GM23338 (cell line): ENCODE data around the gene N4BP2. TPM values are rescaled to one million over a fixed set of nuclear protein-coding genes. Genes with fewer than 3 reads are reported as not detected.
A peak's percentile ranks its signal among the peaks of the same experiment; 100 is the strongest.

Experiments used
- ATAC-seq: fragments of 200-7000 bp; cut with Tn5 transposase; 3 replicates; pipeline ENCODE4 v1.9.1; 2020
- DNase-seq: peaks from one replicate; pipeline ENCODE4 v3.0.0-alpha.2; 2015; ENCODE audit warnings: low spot score
- H2AFZ ChIP-seq: fragments of 200-600 bp; sonication (generic); 2 replicates; pipeline ENCODE4 v1.8.0; 2016; ENCODE audit warnings: antibody characterized with exemption, mild to moderate bottlenecking, moderate library complexity
- H3F3A ChIP-seq: fragments of 200-600 bp; sonication (generic); replicated peaks from 2 replicates; pipeline ENCODE4 v1.8.0; 2017; ENCODE audit warnings: antibody characterized with exemption, mixed run types, low read depth
- H3K27ac ChIP-seq: fragments of 200-600 bp; sonication (generic); 2 replicates; pipeline ENCODE4 v1.6.1; 2016; ENCODE audit warnings: low read depth
- H3K27me3 ChIP-seq: fragments of 200-600 bp; sonication (generic); 2 replicates; pipeline ENCODE4 v1.8.0; 2016; ENCODE audit warnings: mild to moderate bottlenecking, mixed run types, moderate library complexity; ENCODE audit not compliant: insufficient read depth
- H3K36me3 ChIP-seq: fragments of 200-600 bp; sonication (generic); 2 replicates; pipeline ENCODE4 v1.8.0; 2016; ENCODE audit warnings: mild to moderate bottlenecking; ENCODE audit not compliant: insufficient read depth
- H3K4me1 ChIP-seq: fragments of 200-600 bp; sonication (generic); 2 replicates; pipeline ENCODE4 v1.8.0; 2016; ENCODE audit warnings: mild to moderate bottlenecking, moderate library complexity; ENCODE audit not compliant: insufficient read depth
- H3K4me2 ChIP-seq: fragments of 200-600 bp; sonication (generic); 2 replicates; pipeline ENCODE4 v1.7.1; 2017; ENCODE audit warnings: mixed run types
- H3K4me3 ChIP-seq: fragments of 200-600 bp; sonication (generic); 2 replicates; pipeline ENCODE4 v1.6.1; 2016; ENCODE audit warnings: mixed run types
- H3K79me2 ChIP-seq: fragments of 200-600 bp; sonication (generic); replicated peaks from 2 replicates; pipeline ENCODE4 v1.8.0; 2017; ENCODE audit warnings: mild to moderate bottlenecking; ENCODE audit not compliant: insufficient read depth
- H3K9me2 ChIP-seq: fragments of 200-600 bp; sonication (generic); 2 replicates; pipeline ENCODE4 v1.8.0; 2017; ENCODE audit not compliant: insufficient read depth
- H4K20me1 ChIP-seq: fragments of 200-600 bp; sonication (generic); replicated peaks from 2 replicates; pipeline ENCODE4 v1.8.0; 2017; ENCODE audit warnings: mild to moderate bottlenecking; ENCODE audit not compliant: insufficient read depth
- H3K27ac Mint-ChIP-seq: 2 replicates; pipeline ENCODE4 v1.8.0; 2020; ENCODE audit warnings: inconsistent platforms, mild to moderate bottlenecking, moderate library complexity, mixed read lengths
- H3K27me3 Mint-ChIP-seq: 3 replicates; pipeline ENCODE4 v1.8.0; 2022; ENCODE audit warnings: low read depth, mild to moderate bottlenecking, moderate library complexity, mixed read lengths, inconsistent platforms; ENCODE audit not compliant: insufficient read depth, poor library complexity
- H3K36me3 Mint-ChIP-seq: 3 replicates; pipeline ENCODE4 v1.8.0; 2021; ENCODE audit warnings: low read depth, mild to moderate bottlenecking, inconsistent platforms, moderate library complexity, mixed read lengths
- H3K4me1 Mint-ChIP-seq: 3 replicates; pipeline ENCODE4 v1.8.0; 2020; ENCODE audit warnings: mild to moderate bottlenecking, inconsistent platforms, mixed read lengths
- H3K4me3 Mint-ChIP-seq: 3 replicates; pipeline ENCODE4 v1.8.0; 2021; ENCODE audit warnings: moderate library complexity, mild to moderate bottlenecking, inconsistent platforms, mixed read lengths
- H3K9me3 Mint-ChIP-seq: 3 replicates; pipeline ENCODE4 v1.8.0; 2020; ENCODE audit warnings: moderate library complexity, mild to moderate bottlenecking, inconsistent platforms, mixed read lengths
- CREB1 ChIP-seq: fragments of 250-450 bp; sonication (Bioruptor Pico); IDR thresholded peaks from 2 replicates; pipeline ENCODE4 v1.5.0; 2020; ENCODE audit warnings: low read depth, mild to moderate bottlenecking, moderate library complexity
- EZH2 ChIP-seq: fragments of 200-600 bp; sonication (generic); IDR thresholded peaks from one replicate; pipeline ENCODE4 v1.8.0; 2017; ENCODE audit warnings: antibody characterized with exemption, mild to moderate bottlenecking, low read depth; ENCODE audit not compliant: unreplicated experiment
- EZH2phosphoT487 ChIP-seq: fragments of 200-600 bp; sonication (generic); IDR thresholded peaks from one replicate; pipeline ENCODE4 v1.8.1; 2018; ENCODE audit warnings: antibody characterized with exemption; ENCODE audit not compliant: unreplicated experiment
- JUNB ChIP-seq: IDR thresholded peaks from one replicate; pipeline ENCODE4 v1.6.1; 2016; ENCODE audit warnings: antibody characterized with exemption; ENCODE audit not compliant: unreplicated experiment
- POLR2AphosphoS5 ChIP-seq: IDR thresholded peaks from 2 replicates; pipeline ENCODE4 v1.6.1; 2016; ENCODE audit warnings: antibody characterized with exemption, low read depth
- STAT1 ChIP-seq: IDR thresholded peaks from one replicate; pipeline ENCODE4 v1.6.1; 2016; ENCODE audit warnings: antibody characterized with exemption; ENCODE audit not compliant: unreplicated experiment
- ZNF114 ChIP-seq: fragments of 250-450 bp; sonication (Bioruptor Pico); IDR thresholded peaks from 2 replicates; pipeline ENCODE4 v1.5.0; 2020; ENCODE audit warnings: mild to moderate bottlenecking, moderate library complexity
- ZNF331 ChIP-seq: fragments of 250-450 bp; sonication (Bioruptor Pico); IDR thresholded peaks from 2 replicates; pipeline ENCODE4 v1.5.0; 2020; ENCODE audit warnings: low read depth, mild to moderate bottlenecking, moderate library complexity
- polyA plus RNA-seq: library from polyadenylated mRNA; unstranded; fragments of >200 nt; fragmentation: Nextera tagmentation; extraction: Ambion mirVana; gene quantifications from 2 replicates; pipeline ENCODE4 v1.2.1, GENCODE V29; 2016
- total RNA-seq: library from RNA; depleted of rRNA; stranded (reverse); fragments of >200 nt; shearing (Covaris generic); gene quantifications from 2 replicates; pipeline ENCODE4 v1.2.3, GENCODE V29; 2014
- TF ChIP-seq, protein P1 (sequence below): IDR thresholded peaks from one replicate; pipeline ENCODE4 v1.6.1; 2018; ENCODE audit warnings: antibody characterized with exemption; ENCODE audit not compliant: unreplicated experiment
- TF ChIP-seq, protein P2 (sequence below), 2 experiments: fragments of 200-600 bp in 1 of 2; sonication (generic) in 1 of 2; conservative IDR thresholded peaks; 2 replicates each; pipeline versions ENCODE4 v1.5.1 to v1.6.1; 2016 to 2017; ENCODE audit warnings: antibody characterized with exemption in 2 of 2, low read depth in 2 of 2, mild to moderate bottlenecking in 2 of 2, moderate library complexity in 1 of 2
- TF ChIP-seq, protein P3 (sequence below): fragments of 250-450 bp; sonication (Bioruptor Pico); IDR thresholded peaks from 2 replicates; pipeline ENCODE4 v1.5.0; 2020; ENCODE audit warnings: mild to moderate bottlenecking, moderate library complexity
- TF ChIP-seq, protein P4 (sequence below): IDR thresholded peaks from 2 replicates; pipeline ENCODE4 v1.6.1; 2016; ENCODE audit warnings: antibody characterized with exemption

N4BP2 gene
- total and polyA plus RNA-seq, 2 experiments from 2014 or later, result 25.6 to 46.3 TPM

DNA sequence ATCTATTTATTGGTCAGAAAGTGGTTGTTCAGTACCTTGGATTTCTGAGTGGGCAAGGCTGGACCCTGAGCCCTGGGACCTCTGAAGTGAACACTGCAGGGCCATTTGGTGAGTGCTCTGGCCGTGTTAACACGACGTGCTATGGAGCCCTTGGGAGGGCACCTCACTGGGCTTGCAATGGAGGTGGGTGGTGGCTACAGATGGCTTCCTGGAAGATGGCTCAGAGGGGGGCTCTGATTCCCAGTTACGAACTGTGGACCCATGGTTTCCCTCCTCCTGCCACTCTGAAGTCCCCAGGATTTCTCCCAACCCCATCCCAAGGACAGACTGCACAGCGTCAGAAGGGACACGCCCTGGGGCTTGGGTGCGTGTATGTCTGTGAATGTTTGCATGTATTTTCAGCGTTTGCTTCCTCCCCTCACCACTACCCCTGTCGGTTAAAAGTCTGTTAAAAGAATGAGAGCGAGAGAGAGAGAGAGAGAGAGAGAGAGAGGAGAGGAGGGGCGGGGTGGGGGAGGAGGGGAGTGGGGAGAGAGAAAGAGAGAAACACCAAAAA lies 136.4 kb downstream of the N4BP2 start (continued):
- TF ChIP-seq, protein P1, sequence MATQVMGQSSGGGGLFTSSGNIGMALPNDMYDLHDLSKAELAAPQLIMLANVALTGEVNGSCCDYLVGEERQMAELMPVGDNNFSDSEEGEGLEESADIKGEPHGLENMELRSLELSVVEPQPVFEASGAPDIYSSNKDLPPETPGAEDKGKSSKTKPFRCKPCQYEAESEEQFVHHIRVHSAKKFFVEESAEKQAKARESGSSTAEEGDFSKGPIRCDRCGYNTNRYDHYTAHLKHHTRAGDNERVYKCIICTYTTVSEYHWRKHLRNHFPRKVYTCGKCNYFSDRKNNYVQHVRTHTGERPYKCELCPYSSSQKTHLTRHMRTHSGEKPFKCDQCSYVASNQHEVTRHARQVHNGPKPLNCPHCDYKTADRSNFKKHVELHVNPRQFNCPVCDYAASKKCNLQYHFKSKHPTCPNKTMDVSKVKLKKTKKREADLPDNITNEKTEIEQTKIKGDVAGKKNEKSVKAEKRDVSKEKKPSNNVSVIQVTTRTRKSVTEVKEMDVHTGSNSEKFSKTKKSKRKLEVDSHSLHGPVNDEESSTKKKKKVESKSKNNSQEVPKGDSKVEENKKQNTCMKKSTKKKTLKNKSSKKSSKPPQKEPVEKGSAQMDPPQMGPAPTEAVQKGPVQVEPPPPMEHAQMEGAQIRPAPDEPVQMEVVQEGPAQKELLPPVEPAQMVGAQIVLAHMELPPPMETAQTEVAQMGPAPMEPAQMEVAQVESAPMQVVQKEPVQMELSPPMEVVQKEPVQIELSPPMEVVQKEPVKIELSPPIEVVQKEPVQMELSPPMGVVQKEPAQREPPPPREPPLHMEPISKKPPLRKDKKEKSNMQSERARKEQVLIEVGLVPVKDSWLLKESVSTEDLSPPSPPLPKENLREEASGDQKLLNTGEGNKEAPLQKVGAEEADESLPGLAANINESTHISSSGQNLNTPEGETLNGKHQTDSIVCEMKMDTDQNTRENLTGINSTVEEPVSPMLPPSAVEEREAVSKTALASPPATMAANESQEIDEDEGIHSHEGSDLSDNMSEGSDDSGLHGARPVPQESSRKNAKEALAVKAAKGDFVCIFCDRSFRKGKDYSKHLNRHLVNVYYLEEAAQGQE, result no peak
- TF ChIP-seq, protein P2, sequence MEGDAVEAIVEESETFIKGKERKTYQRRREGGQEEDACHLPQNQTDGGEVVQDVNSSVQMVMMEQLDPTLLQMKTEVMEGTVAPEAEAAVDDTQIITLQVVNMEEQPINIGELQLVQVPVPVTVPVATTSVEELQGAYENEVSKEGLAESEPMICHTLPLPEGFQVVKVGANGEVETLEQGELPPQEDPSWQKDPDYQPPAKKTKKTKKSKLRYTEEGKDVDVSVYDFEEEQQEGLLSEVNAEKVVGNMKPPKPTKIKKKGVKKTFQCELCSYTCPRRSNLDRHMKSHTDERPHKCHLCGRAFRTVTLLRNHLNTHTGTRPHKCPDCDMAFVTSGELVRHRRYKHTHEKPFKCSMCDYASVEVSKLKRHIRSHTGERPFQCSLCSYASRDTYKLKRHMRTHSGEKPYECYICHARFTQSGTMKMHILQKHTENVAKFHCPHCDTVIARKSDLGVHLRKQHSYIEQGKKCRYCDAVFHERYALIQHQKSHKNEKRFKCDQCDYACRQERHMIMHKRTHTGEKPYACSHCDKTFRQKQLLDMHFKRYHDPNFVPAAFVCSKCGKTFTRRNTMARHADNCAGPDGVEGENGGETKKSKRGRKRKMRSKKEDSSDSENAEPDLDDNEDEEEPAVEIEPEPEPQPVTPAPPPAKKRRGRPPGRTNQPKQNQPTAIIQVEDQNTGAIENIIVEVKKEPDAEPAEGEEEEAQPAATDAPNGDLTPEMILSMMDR (conservative IDR thresholded peaks at IDR 0.05; ENCODE audit: low read depth in 2 of 2), result no peak
- no peak for TF ChIP-seq EZH2
- no peak for TF ChIP-seq CREB1 (CRISPR knock-in tag)
- no peak for TF ChIP-seq POLR2AphosphoS5

DNA sequence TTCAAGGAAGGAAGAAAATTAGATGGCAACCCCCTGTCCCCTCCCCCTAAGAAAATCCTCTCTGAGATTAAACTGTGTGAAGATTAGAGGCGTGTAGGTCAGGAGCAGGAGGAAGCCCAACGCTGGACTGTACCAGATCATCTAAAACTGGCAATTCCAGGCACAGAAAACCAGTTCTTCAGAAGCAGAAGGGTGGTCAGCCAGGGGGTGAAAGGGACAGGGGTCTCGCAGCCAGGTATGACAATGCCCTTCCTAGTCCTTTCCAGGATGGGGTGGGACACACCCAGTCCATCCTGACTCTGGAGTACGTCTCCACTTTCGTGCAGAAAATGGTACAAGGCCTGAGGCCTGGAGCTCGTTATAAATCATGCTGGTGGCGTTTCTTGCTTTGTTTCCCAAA lies 136.9 kb downstream of the N4BP2 start:
- Mint-ChIP-seq H3K4me1 (peaks cover 74% of the 10 kb centered on the region), H3K27me3 (peaks cover 1% of the 10 kb centered on the region), H3K9me3 (no peaks in the 10 kb centered on the region), H3K4me3 (no peak overlapping the region), H3K36me3 (no peaks in the 10 kb centered on the region), H3K27ac (no peak overlapping the region)
- H3F3A ChIP-seq, result no peaks in the 10 kb centered on the region
- DNase-seq (no peak), ATAC-seq (no peak)
- H3K4me1 ChIP-seq, result peaks cover 57% of the 10 kb centered on the region
- H3K4me2 ChIP-seq, result no peak overlapping the region
- peak overlapping the region; percentile 70 for H2AFZ ChIP-seq
- no peaks in the 10 kb centered on the region for H3K36me3 ChIP-seq
- H3K4me3 ChIP-seq, result no peak overlapping the region
- no peaks in the 10 kb centered on the region for H3K27me3 ChIP-seq
- no peaks in the 10 kb centered on the region for H4K20me1 ChIP-seq
- H3K9me2 ChIP-seq, result no peaks in the 10 kb centered on the region
- no peak overlapping the region for H3K27ac ChIP-seq
- H3K79me2 ChIP-seq, result no peaks in the 10 kb centered on the region
- no peak for TF ChIP-seq EZH2phosphoT487
- no peak for TF ChIP-seq ZNF114 (CRISPR knock-in tag)
- TF ChIP-seq, protein P3, sequence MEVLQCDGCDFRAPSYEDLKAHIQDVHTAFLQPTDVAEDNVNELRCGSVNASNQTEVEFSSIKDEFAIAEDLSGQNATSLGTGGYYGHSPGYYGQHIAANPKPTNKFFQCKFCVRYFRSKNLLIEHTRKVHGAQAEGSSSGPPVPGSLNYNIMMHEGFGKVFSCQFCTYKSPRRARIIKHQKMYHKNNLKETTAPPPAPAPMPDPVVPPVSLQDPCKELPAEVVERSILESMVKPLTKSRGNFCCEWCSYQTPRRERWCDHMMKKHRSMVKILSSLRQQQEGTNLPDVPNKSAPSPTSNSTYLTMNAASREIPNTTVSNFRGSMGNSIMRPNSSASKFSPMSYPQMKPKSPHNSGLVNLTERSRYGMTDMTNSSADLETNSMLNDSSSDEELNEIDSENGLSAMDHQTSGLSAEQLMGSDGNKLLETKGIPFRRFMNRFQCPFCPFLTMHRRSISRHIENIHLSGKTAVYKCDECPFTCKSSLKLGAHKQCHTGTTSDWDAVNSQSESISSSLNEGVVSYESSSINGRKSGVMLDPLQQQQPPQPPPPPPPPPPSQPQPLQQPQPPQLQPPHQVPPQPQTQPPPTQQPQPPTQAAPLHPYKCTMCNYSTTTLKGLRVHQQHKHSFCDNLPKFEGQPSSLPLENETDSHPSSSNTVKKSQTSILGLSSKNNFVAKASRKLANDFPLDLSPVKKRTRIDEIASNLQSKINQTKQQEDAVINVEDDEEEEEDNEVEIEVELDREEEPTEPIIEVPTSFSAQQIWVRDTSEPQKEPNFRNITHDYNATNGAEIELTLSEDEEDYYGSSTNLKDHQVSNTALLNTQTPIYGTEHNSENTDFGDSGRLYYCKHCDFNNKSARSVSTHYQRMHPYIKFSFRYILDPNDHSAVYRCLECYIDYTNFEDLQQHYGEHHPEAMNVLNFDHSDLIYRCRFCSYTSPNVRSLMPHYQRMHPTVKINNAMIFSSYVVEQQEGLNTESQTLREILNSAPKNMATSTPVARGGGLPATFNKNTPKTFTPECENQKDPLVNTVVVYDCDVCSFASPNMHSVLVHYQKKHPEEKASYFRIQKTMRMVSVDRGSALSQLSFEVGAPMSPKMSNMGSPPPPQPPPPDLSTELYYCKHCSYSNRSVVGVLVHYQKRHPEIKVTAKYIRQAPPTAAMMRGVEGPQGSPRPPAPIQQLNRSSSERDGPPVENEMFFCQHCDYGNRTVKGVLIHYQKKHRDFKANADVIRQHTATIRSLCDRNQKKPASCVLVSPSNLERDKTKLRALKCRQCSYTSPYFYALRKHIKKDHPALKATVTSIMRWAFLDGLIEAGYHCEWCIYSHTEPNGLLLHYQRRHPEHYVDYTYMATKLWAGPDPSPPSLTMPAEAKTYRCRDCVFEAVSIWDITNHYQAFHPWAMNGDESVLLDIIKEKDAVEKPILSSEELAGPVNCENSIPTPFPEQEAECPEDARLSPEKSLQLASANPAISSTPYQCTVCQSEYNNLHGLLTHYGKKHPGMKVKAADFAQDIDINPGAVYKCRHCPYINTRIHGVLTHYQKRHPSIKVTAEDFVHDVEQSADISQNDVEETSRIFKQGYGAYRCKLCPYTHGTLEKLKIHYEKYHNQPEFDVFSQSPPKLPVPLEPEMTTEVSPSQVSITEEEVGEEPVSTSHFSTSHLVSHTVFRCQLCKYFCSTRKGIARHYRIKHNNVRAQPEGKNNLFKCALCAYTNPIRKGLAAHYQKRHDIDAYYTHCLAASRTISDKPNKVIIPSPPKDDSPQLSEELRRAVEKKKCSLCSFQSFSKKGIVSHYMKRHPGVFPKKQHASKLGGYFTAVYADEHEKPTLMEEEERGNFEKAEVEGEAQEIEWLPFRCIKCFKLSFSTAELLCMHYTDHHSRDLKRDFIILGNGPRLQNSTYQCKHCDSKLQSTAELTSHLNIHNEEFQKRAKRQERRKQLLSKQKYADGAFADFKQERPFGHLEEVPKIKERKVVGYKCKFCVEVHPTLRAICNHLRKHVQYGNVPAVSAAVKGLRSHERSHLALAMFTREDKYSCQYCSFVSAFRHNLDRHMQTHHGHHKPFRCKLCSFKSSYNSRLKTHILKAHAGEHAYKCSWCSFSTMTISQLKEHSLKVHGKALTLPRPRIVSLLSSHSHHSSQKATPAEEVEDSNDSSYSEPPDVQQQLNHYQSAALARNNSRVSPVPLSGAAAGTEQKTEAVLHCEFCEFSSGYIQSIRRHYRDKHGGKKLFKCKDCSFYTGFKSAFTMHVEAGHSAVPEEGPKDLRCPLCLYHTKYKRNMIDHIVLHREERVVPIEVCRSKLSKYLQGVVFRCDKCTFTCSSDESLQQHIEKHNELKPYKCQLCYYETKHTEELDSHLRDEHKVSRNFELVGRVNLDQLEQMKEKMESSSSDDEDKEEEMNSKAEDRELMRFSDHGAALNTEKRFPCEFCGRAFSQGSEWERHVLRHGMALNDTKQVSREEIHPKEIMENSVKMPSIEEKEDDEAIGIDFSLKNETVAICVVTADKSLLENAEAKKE (CRISPR knock-in tag), result no peak
- no peak for TF ChIP-seq JUNB
- TF ChIP-seq, protein P4, sequence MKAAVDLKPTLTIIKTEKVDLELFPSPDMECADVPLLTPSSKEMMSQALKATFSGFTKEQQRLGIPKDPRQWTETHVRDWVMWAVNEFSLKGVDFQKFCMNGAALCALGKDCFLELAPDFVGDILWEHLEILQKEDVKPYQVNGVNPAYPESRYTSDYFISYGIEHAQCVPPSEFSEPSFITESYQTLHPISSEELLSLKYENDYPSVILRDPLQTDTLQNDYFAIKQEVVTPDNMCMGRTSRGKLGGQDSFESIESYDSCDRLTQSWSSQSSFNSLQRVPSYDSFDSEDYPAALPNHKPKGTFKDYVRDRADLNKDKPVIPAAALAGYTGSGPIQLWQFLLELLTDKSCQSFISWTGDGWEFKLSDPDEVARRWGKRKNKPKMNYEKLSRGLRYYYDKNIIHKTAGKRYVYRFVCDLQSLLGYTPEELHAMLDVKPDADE, result no peak
- no peak for TF ChIP-seq POLR2AphosphoS5
- TF ChIP-seq EZH2, result no peak
- no peak for TF ChIP-seq STAT1
- TF ChIP-seq ZNF331 (CRISPR knock-in tag), result no peak
